GM18867 (cell line): ENCODE results near the gene PRPS2.

Source experiments
- ATAC-seq: cut with Tn5 transposase; IDR thresholded peaks from one replicate; pipeline ENCODE4 v1.9.1; 2021; ENCODE audit warnings: mild to moderate bottlenecking, moderate library complexity; ENCODE audit not compliant: unreplicated experiment

Gene PRPS2

DNA sequence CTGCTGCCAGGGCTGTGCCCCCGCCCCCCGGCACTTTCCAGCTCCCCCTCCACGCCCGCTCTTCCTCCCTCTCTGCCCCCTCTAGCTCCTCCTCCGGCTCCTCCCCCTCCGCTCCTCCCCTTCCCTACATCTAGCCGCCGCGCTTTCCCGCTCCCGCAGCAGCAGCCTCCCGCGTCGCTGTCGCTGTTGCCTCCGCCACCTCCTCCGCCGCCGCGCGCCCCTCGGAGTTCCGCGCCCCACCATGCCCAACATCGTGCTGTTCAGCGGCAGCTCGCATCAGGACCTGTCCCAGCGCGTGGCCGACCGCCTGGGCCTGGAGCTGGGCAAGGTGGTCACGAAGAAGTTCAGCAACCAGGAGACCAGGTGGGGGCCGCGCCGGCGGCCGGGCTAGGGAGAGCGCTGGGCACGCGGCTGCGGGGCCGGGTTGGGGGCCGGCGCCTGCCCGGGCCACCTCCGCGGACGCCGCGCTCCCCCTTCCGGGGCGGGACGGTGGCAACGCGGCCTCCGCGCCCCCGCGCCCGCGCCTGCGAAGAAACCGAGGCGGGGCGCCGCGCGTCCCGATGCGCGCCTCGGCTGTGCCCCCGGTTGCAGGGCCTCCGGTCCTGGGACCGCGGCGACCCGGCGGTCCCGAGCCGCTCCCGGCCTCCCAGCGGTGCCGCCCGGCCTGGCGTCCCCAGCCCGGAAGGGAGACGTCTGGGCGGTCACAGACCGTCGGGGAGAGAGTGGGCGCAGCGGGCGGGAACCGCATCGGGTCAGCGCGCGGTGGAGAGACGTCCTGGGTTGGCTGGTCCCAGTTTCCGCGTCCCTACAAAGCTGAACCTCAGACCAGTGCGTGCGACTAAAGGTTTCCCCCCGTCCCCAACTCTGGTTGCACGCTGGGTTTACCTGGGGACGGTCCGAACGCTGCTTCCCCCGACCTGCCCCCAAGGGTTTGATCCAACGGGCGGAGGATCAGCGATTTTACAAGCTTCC is at the start of gene PRPS2:
PRPS2 (plus strand) TSS at position 156 of the 972 bp plus-strand sequence; CDS start at position 242, 86 bp downstream.
- peak; percentile 72 for ATAC-seq

GRCh38 chrX:12741416-12741815 is 49.8 kb upstream of the PRPS2 start:
- ATAC-seq = no peak

DNA sequence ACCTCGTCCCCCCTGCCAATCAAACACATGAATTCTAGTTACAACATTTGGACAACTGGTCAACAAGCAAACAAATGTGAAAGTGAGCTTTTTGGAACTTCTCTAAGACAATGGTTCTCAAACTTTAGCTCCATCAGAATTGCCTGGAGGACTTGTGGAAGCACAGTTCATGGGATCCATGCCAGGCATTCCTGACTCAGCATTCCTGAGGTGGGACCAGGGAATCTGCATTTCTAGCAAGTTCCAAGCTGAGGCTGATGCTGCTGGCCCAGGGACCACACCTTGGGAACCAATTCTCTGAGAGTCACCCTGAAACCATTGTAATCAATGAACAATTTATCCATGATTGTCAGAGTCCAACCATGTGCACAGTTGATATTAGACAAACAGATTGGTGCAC is 43.8 kb upstream of the PRPS2 start:
- ATAC-seq = no peak

DNA sequence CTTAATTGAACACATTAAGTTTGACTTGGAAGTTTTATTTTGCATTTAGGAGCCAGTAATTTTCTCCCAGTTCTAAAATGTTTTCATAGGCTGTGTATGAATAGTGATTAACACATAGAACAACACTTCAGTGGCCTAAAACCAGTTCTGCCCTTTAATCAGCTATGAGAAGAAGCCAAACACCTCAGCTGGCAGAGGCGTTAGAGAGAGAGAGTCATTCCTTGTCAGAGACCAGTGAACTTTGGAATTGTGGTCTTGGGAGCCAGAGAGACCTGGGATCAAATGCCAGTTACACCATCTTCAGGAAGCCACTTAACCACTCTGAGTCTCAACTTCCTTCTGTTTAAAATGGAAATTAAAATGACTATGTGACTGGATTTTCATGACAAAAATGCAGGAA is 39.3 kb upstream of the PRPS2 start:
- ATAC-seq = no peak

DNA sequence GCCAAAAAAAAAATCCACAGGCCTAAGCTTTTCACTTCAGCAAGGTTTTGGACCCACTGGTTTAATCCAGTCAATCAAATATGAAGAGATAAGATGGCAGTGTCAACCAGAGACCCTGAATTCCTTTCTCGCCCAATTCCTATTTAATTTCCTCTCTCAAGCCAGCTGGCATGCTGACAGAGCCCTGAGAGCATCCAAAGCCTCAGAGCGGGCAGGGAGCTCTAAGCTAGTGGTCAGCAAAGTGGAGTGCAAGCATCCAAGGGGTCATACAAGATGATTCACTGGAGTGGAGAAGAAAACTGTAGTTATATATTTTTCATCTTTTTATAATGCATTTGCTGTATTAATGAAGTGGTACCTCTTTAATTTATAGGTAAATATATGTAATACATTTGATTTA is 37.8 kb upstream of the PRPS2 start:
- ATAC-seq = no peak

GRCh38 chrX:12758291-12758690 is 32.9 kb upstream of the PRPS2 start:
- ATAC-seq = no peak

DNA sequence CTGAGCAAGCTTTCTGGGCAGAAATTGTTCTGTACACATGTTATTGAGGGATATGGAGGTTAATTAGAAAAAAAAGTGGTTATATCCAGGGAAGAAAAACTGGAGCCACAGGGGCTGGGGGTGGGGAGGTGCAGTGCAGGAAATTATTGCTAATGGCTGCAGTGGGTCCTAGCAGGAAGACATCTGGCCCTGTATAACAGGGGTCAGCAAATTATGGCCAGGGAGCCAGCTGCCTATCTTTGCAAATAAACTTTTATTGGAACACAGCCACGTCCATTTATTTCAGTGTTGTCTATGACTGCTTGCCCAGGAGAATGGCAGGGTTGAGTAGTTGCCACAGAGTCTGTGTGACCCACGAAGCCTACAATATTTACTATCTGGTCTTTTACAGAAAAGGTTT is 23.4 kb upstream of the PRPS2 start:
- no peak for ATAC-seq

DNA sequence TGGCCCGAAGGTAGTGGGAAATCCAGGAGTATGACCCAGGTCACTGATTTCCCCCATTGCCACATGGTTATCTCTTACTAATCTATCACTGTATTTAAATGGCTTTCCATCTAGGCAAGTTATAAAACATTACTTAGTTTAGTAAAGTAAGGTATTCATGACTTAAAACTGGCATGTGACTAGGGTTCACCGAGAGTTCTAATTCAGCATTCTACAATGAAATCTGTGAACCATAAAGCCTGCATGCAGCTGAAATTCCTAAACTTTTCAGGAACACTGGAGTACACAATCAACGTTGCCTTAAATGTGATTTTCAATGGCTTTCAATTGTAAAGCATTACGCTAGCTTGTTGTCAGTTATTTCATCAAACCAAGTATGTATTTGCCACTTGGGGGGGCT is 22.7 kb upstream of the PRPS2 start:
- no peak for ATAC-seq

GRCh38 chrX:12770440-12770839 is 20.8 kb upstream of the PRPS2 start:
- peak; percentile 41 for ATAC-seq

- ATAC-seq = peak; percentile 99
Measured at GRCh38 chrX:12771445-12772069, 19.7 kb upstream of the PRPS2 start.

DNA sequence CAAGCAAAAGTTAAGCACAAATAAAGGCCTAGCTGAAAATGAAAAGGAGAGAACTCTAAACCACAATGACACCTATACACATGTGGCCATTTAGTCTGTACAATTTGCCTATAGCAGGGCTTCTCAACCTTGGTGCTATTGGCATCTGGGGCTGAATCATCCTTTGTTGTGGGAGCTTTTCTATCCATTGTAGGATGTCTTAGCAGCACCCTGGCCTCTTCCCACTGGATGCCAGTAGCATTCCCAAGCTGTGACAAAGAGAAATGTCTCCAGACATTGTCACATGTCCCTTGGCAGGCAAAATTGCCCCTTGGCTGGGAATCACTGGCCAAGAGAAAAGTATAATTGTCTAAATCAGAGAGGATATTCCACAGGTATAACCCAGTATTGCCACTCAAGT is 13.5 kb upstream of the PRPS2 start:
- no peak for ATAC-seq

DNA sequence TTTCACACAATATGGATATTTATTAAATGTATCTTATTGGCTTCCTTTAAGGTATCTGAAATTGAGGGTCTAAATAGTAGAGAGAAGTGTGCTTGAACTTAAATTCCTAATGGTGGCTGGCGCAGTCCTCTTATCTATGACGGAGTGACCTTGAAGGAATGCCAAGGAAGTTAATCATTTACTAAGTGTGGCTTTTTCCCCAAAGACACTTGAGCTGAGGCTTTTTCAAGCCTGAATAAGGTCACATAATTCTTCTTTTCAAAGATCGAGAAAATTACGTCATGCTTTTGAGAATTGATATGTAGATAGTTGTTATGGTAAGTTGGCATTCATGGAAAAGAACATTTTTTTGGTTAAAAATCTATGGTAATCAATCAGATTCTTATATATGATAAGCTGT is 11.7 kb upstream of the PRPS2 start:
- ATAC-seq = no peak

DNA sequence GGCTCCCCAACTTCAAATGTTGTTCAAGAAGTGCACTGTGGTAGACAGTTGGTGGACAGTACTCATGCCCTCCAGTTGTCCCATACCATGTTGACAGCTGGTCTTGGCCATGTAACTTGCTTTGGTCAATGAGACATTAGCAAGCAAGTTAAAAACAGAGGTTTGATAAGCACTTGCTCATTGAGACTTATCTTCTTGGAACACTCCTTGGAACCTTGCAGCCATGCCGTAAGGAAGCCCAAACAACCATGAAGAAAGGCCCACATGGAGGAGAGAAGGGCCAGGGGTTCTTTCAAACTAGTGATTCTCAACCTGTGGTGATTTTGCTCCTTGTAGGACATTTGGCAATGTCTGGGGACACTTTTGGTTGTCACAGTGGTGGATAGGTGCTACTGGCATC is 2.6 kb upstream of the PRPS2 start:
- ATAC-seq = no peak

DNA sequence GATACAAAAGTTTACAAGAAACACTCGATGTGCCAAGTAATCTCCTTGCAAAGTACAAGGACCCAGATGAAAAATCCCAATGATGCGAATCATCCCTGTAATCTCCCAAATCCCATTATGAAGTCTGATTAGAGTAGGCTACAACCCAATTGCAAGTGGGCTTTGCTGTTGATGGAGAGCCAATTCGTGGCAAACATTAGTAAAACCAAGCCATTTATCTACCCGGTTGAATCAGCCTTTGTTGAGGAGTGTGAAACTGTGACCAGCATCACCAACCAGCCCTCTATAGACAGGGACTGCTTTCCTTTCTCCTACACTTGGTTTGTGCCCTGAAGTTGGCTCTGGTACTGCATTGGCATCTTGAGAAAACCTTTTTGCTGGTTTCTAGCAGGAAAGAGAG is 1.2 kb upstream of the PRPS2 start:
- ATAC-seq = no peak

DNA sequence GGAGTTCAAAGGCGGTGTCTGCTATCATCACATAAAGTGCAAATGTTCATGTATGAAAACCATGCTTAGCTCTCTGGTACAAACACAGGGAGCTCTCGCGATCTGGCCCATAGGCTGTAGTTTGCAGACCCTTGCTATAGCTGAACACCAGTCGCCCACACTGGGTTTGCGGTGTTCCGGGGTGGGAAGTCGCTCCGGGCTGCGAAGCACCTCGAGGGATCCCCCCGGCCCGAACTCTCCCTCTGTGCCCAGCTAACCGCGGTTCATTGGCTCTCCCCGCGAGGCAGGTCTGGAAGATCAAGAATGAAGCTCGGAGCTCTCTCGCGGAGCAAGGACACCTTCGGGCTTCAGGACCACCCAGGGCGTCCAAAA is 341 bp upstream of the PRPS2 start:
- peak; percentile 25 for ATAC-seq

DNA sequence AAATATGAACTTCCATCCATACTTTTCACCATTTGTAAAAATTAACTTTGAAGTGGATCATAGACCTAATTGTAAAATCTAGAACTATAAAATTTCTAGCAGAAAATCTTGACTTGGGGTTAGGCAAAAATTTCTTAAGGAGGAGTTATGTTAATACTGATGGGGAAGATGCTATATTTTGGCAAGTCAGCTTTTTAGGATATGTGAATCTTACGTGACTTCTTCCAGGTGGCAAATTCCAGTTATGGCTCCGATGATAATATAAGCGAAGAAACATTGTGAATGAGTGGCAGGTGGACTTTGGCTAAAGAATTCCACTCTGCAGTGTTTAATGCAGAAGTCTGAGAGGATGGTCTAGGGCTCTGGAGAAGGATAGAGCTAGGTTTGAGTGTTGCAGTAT is 1.5 kb downstream of the PRPS2 start:
- no peak for ATAC-seq

GRCh38 chrX:12794654-12795053 is 3.4 kb downstream of the PRPS2 start:
- no peak for ATAC-seq

DNA sequence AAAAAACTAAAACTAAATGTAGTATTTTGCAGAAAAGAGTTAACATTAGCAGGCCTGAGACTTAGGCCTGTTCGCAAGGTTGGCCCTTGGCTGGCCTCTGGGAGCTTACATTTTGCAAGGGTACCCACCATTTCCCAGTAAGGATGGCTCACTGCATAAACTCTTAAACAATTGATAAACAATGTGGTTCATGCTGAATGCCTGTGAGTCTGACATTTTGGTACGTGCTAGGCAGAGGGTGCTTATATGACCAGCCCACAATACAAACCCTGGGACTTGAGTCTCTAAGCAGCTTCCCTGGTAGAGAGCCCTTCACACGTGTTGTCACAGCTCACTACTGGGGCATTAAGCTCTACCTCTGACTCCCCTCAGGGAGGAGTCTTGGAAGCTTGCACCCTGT is 7.4 kb downstream of the PRPS2 start:
- ATAC-seq = no peak

- ATAC-seq = no peak
Measured at GRCh38 chrX:12799118-12799517, 7.9 kb downstream of the PRPS2 start.

GRCh38 chrX:12802741-12803140 is 11.5 kb downstream of the PRPS2 start:
- ATAC-seq = no peak

DNA sequence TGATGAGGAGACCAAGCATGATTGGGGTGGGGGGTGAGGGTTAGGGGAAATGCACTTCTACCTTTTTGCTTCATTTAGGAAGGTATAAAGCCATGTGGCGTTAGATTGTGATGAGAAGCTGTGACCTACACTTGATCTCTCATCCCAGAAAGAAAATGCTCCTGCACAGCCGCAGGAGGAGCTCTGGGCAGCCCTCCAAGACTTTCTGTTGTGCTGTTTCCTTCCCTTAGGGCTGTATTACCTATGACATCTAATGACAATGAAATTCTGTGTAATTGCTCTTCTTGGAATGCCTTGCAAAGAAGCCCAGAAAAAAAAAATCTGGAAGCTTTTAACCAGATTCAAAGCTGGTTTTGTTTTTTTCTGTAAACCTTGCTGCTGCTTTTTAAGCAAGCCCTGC is 13.4 kb downstream of the PRPS2 start:
- ATAC-seq = no peak

- ATAC-seq = no peak
Measured at GRCh38 chrX:12805333-12805732, 14.1 kb downstream of the PRPS2 start.
